Measurements from ENCODE around the gene FOXP4.

The FOXP4 gene

DNA sequence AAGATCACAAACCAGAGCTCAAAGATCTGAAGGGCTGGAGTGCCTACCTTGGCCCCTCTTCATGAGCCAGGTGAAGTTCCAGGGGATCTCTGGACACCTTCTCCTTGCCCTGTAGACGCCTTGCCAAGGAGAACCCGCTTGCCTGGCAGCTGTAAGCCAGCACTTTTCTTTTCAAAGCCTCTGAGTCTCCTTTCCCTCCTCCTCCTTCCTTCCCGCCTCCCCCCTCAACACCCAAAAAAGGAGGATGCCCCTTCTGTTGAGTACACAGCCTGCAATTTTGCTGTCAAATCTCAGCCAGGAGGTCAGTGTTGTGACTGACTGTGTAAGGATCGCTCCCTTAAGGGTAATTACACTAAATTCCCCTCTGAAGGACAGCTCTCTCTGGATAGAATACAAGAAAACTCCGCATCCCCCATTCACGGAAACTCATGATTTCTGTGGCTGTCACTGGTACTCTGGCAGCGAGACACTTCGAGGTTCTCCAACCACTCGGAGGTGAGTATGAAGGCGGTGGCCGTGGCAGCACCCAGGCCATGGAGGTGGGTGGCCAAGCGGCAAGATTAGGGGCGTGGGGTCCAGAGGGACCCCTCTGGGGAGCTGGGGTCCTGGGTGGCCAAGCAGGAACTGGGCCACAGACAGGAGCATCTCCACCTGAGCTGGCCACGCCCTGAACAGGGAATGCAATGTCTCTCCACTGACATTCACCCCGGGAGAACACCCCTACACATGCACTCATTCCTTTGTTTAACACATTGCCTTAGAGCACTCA lies 23.2 kb upstream of the FOXP4 start:
- ATAC-seq = no peak

DNA sequence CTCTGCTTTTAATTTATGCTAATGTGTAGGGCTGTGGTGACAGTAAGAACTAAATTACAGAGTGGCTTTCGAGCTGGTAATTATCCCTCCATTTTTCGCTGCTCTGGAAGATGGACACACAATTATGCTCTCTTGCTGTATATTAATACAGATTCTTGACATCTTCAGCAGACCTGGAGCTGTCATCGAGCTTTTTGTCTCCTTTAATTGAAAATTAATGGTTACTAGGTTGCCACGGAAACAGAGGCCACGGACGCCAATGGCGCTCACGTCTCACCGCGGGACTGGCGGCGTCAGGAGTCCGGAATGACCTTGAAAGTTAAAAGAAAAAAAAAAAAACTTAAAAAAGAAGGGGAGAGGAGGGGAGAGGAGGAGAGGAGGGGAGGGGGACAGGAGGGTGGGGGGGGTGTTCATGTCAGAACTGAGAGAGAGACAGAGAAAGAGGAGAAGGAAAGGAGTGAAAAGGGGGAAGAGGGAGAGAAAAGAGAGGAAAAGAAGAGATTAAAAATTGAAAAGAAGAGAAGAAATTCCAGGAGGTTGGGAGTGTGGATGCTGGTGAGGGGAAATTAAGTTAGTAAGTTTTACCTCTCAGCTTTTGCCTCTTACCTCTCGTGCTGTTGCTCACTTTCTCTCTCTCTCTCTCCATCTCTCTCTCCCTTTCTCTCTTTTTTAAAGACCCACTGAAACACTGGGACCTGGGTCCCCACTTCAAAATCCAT lies 22.1 kb upstream of the FOXP4 start:
- no peak for ATAC-seq

GRCh38 chr6:41524634-41525011 lies 21.6 kb upstream of the FOXP4 start:
- ATAC-seq = no peak

DNA sequence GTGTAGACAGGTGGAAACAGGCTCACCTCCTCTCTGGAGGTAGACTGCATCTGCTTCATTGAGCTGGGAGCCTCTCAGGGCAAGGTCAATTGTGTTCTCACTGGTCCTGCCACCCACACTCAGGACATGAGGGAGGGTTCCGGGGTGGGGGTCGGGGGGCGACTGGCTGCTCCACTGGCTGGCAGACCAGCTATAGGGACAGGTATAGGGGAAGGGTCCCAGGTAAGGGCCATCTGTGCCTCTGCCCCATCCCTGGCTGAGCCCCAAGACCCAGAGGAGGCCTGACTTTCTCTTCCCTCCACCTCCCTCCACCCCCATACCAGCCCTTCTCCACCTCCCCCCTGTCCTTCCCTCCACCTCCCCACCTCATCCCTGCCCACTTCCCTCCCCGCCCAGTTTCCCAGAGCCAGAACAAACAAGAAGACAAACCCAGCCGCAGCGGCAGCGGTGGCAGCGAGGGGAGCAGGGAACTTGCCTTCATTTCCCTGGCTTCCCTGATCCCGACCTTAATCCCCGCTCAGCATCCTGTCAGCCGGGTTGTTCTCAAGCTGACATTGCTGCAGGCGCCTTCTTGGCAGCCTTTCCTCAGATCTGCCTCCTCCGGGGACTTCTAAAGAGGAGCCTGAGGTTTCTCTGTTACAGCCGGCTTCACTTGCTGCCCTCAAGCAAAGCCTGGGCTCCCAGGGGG lies 18.3 kb upstream of the FOXP4 start:
- no peak for ATAC-seq

DNA sequence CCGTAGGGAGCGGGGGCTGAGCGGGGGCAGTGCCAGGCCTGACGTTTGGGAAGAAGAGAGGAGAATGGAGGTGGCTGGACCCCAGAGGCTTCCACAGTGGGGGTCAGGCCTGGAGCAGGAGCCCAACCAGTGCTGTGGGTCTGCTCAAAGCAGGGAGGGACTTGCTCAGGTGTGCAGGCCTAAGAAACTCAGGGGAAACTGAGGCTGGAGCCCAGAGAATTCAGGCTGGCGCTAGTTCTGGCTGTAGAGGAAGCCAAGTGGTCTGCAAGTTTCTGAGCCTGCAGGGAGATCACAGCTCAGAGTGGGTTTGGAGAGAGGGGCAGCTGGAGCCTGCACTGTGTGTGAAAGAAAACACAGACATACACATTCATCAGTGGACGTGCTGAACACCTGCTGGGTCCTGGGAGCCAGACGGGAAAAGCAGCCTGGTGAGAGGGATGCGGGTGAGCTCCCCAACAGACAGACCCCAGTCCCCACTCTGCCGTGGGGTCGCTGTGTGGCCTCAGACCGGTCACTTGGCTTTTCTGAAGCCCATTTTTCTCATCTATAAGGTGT lies 17.7 kb upstream of the FOXP4 start:
- ATAC-seq = no peak

DNA sequence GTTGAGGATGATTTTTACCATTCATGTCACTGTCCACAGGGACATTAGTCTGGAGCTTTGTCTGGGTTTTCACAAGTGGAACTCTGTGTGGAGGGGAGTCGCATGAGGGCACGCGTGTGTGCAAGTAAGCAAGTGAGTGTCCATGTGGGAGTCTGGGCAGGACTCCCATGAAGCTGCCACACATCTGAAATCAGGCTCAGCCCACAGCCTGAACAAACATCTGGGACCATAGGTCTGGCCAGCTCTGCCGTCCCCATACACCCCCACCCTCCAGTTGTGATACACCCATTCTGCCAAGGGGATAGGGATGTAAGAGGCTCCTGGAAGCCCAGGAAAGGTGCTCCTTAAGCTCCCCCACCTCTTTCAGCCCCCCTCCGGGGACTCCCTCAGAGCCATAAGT lies 17.1 kb upstream of the FOXP4 start:
- ATAC-seq = no peak

DNA sequence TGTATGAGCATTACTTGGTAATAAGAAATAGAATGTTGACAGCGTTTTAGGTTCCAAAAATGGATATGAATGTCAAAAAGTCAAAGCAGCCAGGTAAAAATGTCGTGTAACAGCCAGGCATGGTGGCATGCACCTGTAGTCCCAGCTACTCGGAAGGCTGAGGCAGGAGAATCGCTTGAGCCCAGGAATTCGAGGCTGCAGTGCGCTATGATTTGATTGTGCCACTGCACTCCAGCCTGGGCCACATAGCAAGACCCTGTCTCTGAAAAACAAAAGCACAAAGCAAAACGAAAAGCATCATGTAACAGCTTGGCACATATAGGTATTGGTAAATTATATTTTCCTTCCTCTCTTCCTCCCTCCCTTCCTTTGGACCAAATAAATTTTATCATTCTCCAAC lies 16.2 kb upstream of the FOXP4 start:
- ATAC-seq = no peak

- no peak for ATAC-seq
Observed at GRCh38 chr6:41530476-41530875, 15.7 kb upstream of the FOXP4 start.

- ATAC-seq = no peak
Observed at GRCh38 chr6:41531016-41531415, 15.2 kb upstream of the FOXP4 start.

- ATAC-seq = peak; percentile 93 to 94
Observed at GRCh38 chr6:41531591-41532582, 14.3 kb upstream of the FOXP4 start.

- no peak for ATAC-seq
Observed at GRCh38 chr6:41535766-41536165, 10.4 kb upstream of the FOXP4 start.

DNA sequence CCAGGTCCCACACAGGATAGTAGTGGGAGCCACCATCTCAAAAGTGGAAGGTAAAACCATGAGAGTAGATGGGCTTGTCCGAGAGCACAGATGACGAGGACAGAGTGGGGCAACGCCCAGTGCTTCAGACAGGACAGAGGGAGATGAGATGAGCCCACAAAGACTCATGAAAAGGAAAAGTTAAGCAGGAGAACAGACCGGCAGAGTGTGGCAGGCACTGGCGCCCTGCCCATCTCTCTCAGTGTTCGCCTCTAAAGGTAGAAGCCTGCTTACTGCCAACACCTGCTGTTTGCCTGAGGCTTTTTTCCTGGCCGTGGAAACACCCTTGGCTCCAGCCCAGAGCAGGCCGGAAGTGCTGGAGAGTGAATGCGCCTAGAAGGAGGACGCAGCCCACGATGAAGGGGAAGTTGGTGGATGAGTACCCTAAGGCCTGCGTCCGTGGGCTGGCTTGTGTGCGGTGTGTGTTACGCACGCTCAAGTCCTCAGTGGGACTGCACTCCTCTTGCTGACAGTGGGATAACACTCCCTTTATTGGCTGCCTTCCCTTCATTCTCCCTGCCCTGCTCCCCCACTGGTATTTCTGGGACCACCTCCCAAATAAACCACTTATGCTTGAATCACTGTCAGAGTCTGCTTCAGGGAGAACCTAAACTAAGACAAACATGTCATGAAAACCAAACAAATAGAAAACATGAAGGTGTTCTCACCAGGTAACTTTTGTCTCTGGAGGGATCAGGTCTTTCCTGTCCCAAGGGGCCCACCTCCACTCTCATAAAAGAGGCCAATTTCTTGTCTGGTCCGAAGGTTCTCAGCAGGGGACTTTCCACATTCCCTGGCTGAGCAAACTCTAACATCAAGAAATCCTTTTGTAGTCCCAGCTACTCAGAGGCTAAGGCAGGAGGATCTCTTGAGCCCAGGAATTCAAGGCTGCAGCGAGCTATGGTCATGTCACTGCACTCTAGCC lies 9.1 kb upstream of the FOXP4 start:
- no peak for ATAC-seq

GRCh38 chr6:41538556-41539182 lies 7.5 kb upstream of the FOXP4 start:
- ATAC-seq = no peak

- no peak for ATAC-seq
Observed at GRCh38 chr6:41539204-41539603, 7.0 kb upstream of the FOXP4 start.

DNA sequence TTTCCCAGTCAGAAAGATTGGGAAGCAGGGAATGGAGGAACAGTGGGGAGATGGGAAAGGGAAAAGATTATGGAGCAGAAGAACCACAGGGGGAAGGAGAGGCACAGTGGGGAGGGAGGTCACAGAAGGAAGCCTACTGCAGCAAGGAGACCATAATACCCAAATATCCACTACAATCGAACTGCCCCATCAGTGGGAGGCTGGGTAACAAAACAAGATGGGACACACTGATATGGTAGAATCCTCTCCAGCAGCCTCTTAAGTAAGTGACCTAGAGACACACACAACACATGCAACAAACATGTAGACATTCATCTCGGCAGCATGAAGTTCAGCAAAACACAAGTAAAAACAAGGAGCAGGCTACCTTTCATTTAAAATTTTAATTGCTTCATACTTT lies 4.8 kb upstream of the FOXP4 start:
- no peak for ATAC-seq

- no peak for ATAC-seq
Observed at GRCh38 chr6:41543087-41543486, 3.1 kb upstream of the FOXP4 start.

- ATAC-seq = no peak
Observed at GRCh38 chr6:41545247-41545702, 906 bp upstream of the FOXP4 start.

GRCh38 chr6:41546475-41546865 lies 289 bp downstream of the FOXP4 start:
- peak; percentile 52 to 58 for ATAC-seq

GRCh38 chr6:41546866-41547798 lies 951 bp downstream of the FOXP4 start:
- no peak for ATAC-seq

GRCh38 chr6:41547799-41548097 lies 1.6 kb downstream of the FOXP4 start:
- no peak for ATAC-seq

All from activated CD4-positive, CD25-positive, alpha-beta regulatory T cell treated with anti-CD3 and anti-CD28 coated beads, Interleukin-2, amount 50 U/mL, for 24 hours (primary cell).